ENCODE results near the gene CLK3. TPM values are rescaled to one million over a fixed set of nuclear protein-coding genes. Genes with fewer than 3 reads are reported as not detected.
"Not testable (repeated sequence)": the region's sequence is repeated elsewhere in the genome, so short reads cannot be mapped to it uniquely, and the experiment has no call there.

The CLK3 gene
- total RNA-seq, 4 donors from 2014 or later, result 93.1 to 244 (median 115) TPM

DNA sequence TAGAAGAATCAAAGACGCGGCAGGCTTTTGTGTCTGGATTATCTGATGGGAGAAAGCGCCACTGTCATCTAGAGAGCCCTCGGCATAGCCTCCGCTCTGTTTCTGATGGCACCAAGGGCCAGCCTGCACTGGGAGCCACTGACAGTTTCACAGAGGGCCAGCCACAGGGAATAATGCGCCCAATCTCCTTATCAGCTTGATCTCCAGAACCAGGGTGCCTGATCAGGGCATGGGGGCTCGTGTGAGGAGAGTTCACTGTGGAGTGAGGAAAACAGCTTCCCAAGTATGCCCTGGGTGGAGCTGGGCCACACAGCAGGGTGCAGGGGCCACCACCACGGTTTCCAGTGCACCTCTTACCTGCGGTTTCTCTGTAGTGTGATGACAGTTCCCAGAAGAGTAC, 29.8 kb upstream of the CLK3 start:
- Histone ChIP-seq H3K4me3 (no peak overlapping the region), H3K9me3 (no peaks in the 10 kb centered on the region), H3K4me1 (peaks cover 14% of the 10 kb centered on the region), H3K27me3 (no peaks in the 10 kb centered on the region), H3K27ac (no peak overlapping the region), H3K36me3 (peaks cover 23% of the 10 kb centered on the region)
- DNase-seq (ENCODE audit: low spot score in 2 of 2), result no peak
- 87% methylated on average over 9 of the region's 9 CpGs for WGBS
- TF ChIP-seq POLR2A (IDR thresholded peaks at IDR 0.05), result no peak
- TF ChIP-seq POLR2AphosphoS5 (IDR thresholded peaks at IDR 0.05), result no peak
- TF ChIP-seq EP300 (IDR thresholded peaks at IDR 0.05), result no peak
- TF ChIP-seq, protein P1, sequence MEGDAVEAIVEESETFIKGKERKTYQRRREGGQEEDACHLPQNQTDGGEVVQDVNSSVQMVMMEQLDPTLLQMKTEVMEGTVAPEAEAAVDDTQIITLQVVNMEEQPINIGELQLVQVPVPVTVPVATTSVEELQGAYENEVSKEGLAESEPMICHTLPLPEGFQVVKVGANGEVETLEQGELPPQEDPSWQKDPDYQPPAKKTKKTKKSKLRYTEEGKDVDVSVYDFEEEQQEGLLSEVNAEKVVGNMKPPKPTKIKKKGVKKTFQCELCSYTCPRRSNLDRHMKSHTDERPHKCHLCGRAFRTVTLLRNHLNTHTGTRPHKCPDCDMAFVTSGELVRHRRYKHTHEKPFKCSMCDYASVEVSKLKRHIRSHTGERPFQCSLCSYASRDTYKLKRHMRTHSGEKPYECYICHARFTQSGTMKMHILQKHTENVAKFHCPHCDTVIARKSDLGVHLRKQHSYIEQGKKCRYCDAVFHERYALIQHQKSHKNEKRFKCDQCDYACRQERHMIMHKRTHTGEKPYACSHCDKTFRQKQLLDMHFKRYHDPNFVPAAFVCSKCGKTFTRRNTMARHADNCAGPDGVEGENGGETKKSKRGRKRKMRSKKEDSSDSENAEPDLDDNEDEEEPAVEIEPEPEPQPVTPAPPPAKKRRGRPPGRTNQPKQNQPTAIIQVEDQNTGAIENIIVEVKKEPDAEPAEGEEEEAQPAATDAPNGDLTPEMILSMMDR (IDR thresholded peaks at IDR 0.05), result no peak

GRCh38 chr15:74589826-74590225, 25.8 kb upstream of the CLK3 start:
- no peak for TF ChIP-seq EP300 (IDR thresholded peaks at IDR 0.05)
- Histone ChIP-seq H3K36me3 (peaks cover 49% of the 10 kb centered on the region), H3K27ac (no peak overlapping the region), H3K9me3 (no peaks in the 10 kb centered on the region), H3K4me1 (peaks cover 14% of the 10 kb centered on the region), H3K4me3 (no peak overlapping the region), H3K27me3 (no peaks in the 10 kb centered on the region)
- 89% methylated on average over 6 of the region's 6 CpGs for WGBS
- DNase-seq (ENCODE audit: low spot score in 2 of 2), result no peak

DNA sequence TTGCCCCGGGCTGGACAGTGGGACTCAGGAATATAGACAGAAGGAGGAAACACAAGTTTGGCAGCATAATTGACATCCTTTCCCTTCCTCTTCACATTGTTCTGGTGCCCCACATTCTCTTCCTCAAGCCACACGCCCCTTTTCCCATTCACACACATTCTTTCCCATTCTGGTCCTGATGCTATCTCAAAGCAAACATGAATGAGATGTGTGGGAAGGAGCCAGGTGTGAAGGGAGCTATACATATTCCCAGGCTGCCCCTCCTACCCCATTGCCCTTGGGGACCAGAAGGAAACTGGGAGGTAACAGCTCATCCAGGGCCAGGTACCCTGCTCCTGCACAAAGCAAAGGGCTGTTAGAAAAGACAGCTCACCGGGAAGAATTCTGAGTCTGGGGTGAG, 23.4 kb upstream of the CLK3 start:
- Histone ChIP-seq H3K27me3 (no peaks in the 10 kb centered on the region), H3K36me3 (peaks cover 38% of the 10 kb centered on the region), H3K27ac (no peak overlapping the region), H3K9me3 (no peaks in the 10 kb centered on the region), H3K4me1 (peaks cover 14% of the 10 kb centered on the region), H3K4me3 (no peak overlapping the region)
- TF ChIP-seq EP300 (IDR thresholded peaks at IDR 0.05) (no peak), POLR2AphosphoS5 (IDR thresholded peaks at IDR 0.05) (no peak), POLR2A (IDR thresholded peaks at IDR 0.05) (no peak)
- TF ChIP-seq, protein P1 (IDR thresholded peaks at IDR 0.05), result no peak
- no peak for DNase-seq (ENCODE audit: low spot score in 2 of 2)
- WGBS, result 74% methylated on average over 3 of the region's 3 CpGs

DNA sequence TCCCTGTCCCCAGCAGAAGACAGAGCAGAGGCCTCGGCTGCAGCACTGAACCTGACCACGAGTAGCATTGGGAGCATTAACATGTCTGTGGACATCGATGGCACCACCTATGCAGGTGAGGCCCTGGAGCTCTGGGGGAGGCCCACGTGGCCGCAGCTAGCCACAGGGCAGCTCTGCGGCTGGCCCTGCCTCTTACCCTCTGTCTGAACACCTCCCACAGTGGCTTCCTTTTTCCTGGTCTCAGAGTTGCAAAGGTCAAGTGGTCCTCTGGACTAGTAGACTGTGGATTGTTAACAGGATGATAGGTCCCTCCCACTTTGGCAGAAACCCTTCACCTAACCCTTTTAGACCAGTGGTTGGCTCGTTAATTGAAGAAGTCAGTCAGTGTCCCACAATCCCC, 22.5 kb upstream of the CLK3 start:
- Histone ChIP-seq H3K4me3 (no peak overlapping the region), H3K4me1 (peaks cover 17% of the 10 kb centered on the region), H3K9me3 (no peaks in the 10 kb centered on the region), H3K27ac (no peak overlapping the region), H3K36me3 (peaks cover 38% of the 10 kb centered on the region), H3K27me3 (no peaks in the 10 kb centered on the region)
- DNase-seq (ENCODE audit: low spot score in 2 of 2), result no peak
- 83% methylated on average over 1 of the region's 7 CpGs for WGBS
- TF ChIP-seq POLR2AphosphoS5 (IDR thresholded peaks at IDR 0.05) (no peak), POLR2A (IDR thresholded peaks at IDR 0.05) (no peak), EP300 (IDR thresholded peaks at IDR 0.05) (no peak)
- TF ChIP-seq, protein P1 (IDR thresholded peaks at IDR 0.05), result no peak

GRCh38 chr15:74594455-74594854, 21.2 kb upstream of the CLK3 start:
- 94% methylated on average over 3 of the region's 4 CpGs for WGBS
- Histone ChIP-seq H3K4me3 (no peak overlapping the region), H3K27me3 (no peaks in the 10 kb centered on the region), H3K9me3 (no peaks in the 10 kb centered on the region), H3K27ac (no peak overlapping the region), H3K4me1 (peaks cover 15% of the 10 kb centered on the region), H3K36me3 (peaks cover 38% of the 10 kb centered on the region)
- DNase-seq (ENCODE audit: low spot score in 2 of 2), result no peak
- TF ChIP-seq POLR2A (IDR thresholded peaks at IDR 0.05), result no peak
- TF ChIP-seq, protein P1 (IDR thresholded peaks at IDR 0.05), result no peak
- no peak for TF ChIP-seq EP300 (IDR thresholded peaks at IDR 0.05)
- no peak for TF ChIP-seq POLR2AphosphoS5 (IDR thresholded peaks at IDR 0.05)

GRCh38 chr15:74595271-74595670, 20.4 kb upstream of the CLK3 start:
- no peak overlapping the region for H3K4me3 ChIP-seq
- H3K36me3 ChIP-seq, result peaks cover 36% of the 10 kb centered on the region
- no peak for DNase-seq (ENCODE audit: low spot score in 2 of 2)
- no peaks in the 10 kb centered on the region for H3K27me3 ChIP-seq
- H3K9me3 ChIP-seq, result no peaks in the 10 kb centered on the region
- TF ChIP-seq EP300 (IDR thresholded peaks at IDR 0.05) (no peak), POLR2A (IDR thresholded peaks at IDR 0.05) (no peak)
- 88% methylated on average over 5 of the region's 5 CpGs for WGBS
- no peak overlapping the region for H3K27ac ChIP-seq
- peaks cover 20% of the 10 kb centered on the region for H3K4me1 ChIP-seq

DNA sequence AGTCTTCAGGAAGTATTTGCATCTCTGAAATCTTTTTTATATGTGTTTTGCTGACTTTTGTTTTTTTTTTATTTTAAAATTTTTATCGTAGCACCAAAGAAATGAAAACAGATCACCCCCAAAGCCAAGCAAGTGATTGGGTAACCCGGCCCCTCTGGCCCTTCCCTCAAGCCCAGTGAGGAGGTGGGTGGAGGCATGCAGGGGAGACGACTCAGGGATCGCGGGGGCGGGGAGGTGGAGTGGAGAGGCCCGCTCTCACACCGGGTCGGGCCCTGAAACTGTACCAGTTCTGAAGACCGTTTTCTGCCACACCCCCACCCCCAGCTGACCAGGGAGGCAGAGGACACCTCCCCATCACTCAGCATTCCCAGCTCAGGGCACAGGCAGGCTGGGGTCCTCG, 18.9 kb upstream of the CLK3 start:
- H3K27ac ChIP-seq; H3K27me3 ChIP-seq; DNase-seq (ENCODE audit: low spot score in 2 of 2); H3K9me3 ChIP-seq; H3K4me3 ChIP-seq: not testable (repeated sequence)
- WGBS, result 79% methylated on average over 10 of the region's 11 CpGs
- Histone ChIP-seq H3K36me3 (peaks cover 21% of the 10 kb centered on the region), H3K4me1 (peaks cover 20% of the 10 kb centered on the region)

DNA sequence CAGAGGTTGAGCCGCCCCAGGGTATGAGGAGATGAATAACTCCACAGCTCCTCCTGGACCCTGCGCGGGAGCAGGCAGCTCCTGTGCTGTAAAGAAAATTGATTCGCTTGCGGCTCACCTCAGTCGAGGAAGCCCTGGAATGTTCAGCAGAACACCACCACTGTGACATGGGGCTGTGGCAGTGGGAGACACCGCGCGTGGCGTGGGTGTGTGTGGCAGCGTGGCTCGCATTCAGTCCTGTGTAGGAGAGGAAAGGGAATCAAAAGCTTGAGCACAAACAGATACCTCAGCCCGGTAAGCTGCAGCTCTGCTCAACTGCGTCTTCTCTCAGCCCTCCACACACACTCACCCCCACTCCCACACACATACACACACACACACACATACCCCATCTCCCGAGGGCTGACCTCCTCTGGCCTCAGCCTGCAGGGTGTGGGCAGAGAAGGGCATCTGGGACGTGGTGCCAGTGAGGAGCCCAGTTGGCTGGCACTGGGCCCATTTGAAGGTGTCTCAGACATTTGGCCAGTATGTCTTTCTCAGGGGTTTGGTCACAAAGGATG, 18.4 kb upstream of the CLK3 start:
- not testable (repeated sequence) for H3K27me3 ChIP-seq; H3K9me3 ChIP-seq; H3K4me3 ChIP-seq; DNase-seq (ENCODE audit: low spot score in 2 of 2); H3K27ac ChIP-seq
- H3K36me3 ChIP-seq, result peaks cover 17% of the 10 kb centered on the region
- peaks cover 20% of the 10 kb centered on the region for H3K4me1 ChIP-seq
- 95% methylated on average over 14 of the region's 16 CpGs for WGBS
